GM18526 (cell line): Measurements from ENCODE around the gene SLC19A1.

Source experiments
- POLR2A ChIP-seq: IDR thresholded peaks from 3 replicates; pipeline ENCODE4 v1.6.1; 2011; ENCODE audit not compliant: insufficient read length; ENCODE audit errors: extremely low read depth

The SLC19A1 gene

GRCh38 chr21:45523411-45524101 lies 18.7 kb downstream of the SLC19A1 start:
- no peak for TF ChIP-seq POLR2A

DNA sequence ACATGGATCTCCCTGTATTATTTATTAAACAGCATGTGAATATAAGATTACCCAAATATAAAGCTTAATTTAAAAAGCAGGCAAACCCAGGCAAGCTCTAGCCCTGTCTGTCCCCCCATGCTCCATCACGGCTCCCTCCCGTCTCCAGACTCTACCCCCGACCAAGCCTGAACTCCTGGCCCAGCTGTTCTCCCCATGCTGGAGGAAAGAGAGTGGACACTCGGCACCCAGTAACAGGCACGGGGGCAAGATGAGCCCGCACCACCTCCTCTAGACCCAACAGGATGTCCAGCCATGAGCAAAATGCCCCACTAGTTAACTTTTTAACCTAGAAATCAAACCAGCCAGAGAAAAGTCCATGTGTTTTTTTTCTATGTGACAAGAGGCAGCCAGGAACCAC lies 19.3 kb downstream of the SLC19A1 start:
- no peak for TF ChIP-seq POLR2A

GRCh38 chr21:45522381-45522780 lies 19.9 kb downstream of the SLC19A1 start:
- no peak for TF ChIP-seq POLR2A

DNA sequence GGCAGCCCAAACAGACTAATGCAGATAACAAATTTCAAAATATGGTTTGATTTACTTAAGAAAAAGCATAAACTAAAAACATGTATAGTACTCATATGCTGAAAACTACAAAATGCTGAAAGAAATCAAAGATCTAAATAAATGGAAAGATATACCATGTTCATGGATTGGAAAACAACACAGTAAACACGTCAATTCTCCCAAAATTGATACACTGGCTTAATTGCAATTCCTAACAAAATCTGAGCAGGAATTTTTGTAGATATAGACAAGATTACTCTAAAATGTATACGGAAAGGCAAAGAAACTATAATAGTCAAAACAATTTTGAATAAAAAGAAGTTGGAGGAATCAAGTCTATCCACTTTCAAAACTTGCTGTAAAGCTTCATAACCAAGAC lies 21.0 kb downstream of the SLC19A1 start:
- TF ChIP-seq POLR2A, result no peak

DNA sequence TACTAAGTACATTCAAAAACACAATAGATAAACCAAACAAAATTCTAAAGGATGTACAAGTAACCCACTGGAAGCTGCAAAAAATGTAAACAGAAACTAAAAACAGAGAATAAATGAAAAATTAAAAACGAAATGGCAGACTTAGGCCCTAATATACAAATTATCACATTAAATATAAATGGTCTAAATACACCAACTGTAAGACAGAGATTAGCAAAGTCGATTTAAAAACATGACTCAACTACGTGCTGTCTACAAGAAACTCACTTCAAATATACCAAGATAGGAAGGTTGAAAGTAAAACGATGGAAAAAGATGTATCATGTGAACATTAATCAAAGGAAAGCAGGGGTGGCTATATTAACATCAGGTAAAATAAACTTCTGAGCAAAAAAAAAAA lies 23.1 kb downstream of the SLC19A1 start:
- TF ChIP-seq POLR2A, result no peak

DNA sequence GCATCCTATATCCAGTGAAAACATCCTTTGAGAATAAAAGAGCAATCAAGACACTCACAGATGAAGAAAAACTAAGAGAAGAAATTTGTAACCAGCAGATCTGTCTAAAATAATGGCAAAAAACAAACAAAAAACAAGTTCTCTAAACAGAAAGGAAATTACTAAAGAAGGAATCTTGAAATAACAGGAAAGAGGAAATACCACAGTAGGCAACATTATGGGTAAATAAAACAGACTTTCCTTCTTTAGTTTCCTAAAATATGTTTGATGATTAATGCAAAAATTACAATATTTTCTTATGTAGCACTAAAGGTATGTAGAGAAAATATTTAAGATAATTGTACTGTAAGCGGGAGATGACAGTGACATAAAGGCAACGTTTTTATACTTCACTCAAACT lies 23.5 kb downstream of the SLC19A1 start:
- no peak for TF ChIP-seq POLR2A

DNA sequence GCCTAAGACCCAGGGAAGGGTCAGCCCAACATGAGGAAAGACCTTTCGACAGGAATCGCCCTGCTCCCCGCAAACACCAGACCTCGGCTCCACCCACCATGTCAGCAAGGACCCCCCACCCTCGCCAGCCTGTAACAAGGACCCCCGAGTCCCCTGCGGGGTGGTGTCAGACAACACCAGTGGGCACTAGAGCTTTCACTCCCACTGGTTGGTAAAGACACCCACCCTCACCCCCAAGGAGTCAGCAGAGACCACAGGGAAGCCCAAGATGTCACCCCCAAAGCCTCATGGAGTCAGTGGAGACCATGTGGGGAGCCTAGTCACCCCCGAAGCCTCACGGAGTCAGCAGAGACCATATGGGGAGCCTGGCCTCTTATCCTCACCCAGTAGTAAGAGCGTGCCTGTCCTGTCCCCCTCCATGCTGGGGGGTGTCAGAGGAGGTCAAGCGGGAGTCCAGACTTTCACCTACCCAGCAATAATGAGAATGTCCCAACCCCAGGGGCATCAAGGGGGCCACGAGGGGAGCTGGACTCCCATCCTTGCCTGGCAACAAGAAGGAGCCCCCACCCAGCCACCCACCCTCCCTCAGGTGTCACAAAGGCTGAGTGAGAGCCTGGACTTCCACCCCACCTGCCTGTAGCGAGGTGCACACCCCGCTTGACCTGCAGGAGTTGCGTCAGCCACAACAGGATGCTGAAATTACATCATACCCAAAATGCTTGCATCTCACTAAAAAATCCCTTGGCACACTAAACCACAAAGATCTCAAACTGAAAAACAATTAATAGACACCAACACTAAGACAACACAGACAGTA lies 24.8 kb downstream of the SLC19A1 start:
- no peak for TF ChIP-seq POLR2A

DNA sequence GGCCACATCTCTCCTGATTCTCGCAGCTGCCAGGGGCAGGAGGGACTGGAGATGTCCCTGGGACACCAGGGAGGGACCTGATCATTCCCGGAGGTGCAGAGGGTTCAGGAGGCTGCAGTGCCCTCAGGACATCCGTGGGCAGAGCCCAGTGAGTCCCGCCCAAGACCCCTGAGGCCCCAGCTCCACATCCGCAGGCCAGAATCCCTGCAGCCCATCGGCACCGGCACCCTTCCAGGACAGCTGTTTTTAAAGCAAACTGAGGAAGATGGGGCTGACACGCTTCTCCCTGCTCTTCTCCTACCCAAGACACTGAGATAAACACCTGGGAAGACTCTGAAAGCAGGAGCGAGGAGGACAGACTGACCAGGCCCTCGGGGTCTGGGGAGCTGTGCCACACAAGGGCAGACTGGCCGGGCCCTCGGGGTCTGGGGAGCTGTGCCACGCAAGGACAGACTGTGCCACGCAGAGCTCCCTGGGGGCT lies 25.5 kb downstream of the SLC19A1 start:
- no peak for TF ChIP-seq POLR2A

GRCh38 chr21:45516071-45516670 lies 26.1 kb downstream of the SLC19A1 start:
- TF ChIP-seq POLR2A, result no peak

DNA sequence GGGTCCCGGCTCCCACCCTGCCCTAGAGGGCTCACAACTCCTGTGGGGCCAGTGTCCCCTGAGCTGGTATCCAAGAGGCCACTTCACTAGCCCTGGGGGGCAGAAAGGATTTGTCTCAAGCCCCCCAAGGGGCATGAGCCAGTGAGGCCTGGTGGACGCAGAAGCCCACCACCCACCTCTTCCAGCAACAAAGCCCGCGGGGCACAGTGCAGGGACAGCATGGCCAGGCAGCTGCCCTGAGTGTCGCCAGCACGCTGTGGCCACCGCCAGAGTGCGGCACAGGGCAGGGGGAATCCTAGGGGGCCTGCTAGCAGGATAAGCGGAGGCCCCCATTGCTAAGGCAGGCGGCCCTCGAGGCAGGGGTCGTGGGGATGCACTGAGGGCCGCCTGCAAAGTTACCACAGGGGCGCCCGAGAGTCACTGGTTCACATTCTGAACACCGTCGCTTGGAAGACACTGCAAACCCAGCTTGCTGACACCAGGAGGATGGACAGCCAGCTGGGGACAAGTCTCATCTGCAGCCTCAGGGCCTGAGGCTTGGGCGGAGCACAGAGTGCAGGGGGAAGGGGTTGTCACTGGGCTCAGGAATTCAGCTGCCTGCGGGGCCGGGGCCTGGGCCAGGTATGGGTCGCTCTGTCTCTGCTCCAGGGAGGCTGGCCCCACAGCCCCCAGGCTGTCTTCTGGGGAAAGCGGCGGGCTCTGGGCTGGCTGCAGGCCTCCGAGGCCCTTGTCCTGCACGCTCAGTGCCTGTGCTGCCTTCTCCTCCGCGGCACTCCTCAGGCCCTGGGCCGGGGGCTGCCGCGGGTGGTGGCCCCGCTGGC lies 26.8 kb downstream of the SLC19A1 start:
- TF ChIP-seq POLR2A, result no peak

DNA sequence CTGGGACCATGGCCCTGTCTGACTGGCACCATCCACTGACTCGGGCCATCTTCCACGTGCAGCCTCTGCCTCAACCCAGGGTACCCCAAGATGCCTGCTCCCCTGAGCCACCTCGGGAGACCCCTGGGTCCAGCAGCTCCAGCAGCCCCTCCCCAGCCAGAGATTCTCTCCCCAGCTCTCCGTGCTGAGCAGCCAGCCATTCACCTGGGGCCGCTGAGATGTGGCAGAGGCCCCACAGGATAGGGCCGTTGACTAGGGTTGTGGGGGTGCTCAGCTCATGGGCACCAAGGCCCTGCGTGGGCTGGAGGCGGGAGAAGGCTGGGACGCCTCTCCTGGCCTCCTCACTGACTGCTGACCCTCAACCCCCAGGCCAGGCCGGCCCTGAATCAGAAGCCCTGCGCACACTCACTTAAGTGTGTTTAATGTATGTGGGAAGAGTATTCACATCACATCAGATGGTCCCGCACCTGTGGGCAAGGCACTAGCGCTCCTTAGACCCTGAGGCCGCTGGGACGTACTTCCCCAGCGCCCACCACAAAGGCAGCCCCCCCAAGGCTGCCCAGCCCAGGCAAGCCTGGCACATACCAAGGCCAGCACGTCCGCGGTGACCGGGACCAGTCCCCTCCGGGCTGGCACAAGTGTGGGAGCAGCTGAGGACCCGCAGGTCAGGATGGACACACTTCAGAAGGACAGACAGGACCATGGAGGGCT lies 27.8 kb downstream of the SLC19A1 start:
- no peak for TF ChIP-seq POLR2A

DNA sequence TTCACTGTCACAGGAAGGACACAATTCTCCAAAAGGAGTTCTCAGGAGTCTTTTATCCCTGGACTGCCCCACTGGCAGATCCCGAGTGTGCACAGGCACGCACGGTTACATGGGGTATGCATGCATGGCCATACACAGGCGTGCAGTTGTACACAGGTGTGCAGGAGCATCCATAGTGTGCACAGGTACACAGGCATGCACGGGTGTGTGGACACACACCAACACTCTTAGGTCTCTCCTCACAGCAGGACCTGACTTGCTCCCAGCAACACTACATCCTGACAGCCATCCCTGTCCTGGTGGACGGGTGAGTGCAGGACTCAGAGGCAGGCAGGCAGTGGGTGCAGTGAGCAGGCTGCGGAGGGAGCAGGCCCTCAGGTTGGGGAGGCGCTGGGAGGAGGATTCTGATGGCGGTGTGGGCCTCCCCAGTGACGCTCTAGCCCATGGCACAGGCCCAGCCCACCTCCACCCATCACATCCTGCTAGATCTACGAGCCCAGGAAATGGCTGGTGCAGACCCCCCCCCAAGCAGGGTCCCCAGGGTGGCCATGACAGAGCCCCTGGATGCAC lies 28.4 kb downstream of the SLC19A1 start:
- TF ChIP-seq POLR2A, result no peak

GRCh38 chr21:45513003-45513717 lies 29.1 kb downstream of the SLC19A1 start:
- TF ChIP-seq POLR2A, result no peak

DNA sequence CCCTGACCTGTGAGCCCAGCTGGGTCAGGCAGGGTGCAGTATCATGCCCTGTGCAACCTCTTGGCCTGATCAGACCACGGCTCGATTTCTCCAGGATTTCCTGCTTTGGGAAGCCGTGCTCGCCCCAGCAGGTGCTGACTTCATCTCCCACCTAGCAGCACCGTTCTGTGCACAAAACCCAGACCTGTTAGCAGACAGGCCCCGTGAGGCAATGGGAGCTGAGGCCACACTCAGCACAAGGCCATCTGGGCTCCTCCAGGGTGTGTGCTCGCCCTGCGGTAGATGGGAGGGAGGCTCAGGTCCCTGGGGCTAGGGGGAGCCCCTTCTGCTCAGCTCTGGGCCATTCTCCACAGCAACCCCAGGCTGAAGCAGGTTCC lies 29.6 kb downstream of the SLC19A1 start:
- TF ChIP-seq POLR2A, result no peak
